ENCODE results near the gene TULP4.
"Not testable (repeated sequence)": the region's sequence is repeated elsewhere in the genome, so short reads cannot be mapped to it uniquely, and the experiment has no call there.

Gene TULP4

DNA sequence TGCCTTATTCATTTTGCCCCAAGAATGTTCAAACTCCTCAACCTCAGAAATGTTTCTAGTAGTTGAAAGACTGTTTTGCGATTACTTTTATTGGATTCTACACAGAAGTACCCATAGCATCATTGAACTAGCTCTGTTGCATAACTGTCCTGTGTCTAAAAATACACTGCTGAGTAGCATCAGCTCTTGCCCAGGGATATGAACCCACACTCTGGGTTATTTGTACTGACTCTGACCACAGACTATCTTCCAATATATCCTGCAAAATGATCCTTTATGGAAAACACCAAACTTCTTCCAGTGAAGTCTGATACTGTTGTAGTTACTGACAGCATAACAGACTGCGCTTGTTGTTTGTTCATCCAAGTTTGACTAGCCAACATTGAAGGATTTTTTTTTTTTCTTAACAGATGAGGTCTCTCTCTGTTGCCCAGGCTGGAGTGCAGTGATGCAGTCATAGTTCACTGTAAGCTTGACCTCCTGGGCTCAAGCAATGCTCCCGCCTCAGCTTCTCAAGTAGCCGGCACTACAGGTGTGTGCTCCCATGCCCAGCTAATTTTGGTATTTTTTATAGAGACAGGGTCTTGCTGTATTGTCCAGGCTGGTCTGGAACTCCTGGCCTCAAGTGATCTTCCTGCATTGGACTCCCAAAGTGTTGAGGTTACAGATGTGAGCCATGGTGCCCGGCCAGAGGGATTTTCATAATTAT is 49.9 kb downstream of the TULP4 start:
- no peak for DNase-seq

DNA sequence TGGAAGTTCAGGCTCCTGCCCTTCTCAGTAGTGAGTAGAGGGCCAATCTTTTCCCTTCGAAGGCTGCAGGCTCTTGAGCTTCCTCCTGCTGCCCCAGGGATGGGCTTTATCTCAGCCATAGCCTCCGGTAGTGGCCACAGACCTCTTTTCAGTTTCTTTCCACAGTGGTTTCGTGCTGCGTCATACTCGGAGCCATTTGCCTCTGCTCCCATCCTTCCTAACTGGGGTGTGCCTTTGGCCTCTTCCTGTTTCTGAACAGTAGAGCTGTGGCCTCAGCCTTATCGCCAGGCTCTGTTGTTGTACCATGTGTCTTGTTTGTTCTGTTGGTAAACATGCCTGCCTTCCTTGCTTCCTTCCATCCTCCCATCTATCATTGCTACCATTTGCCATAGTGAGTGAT is 54.1 kb downstream of the TULP4 start:
- no peak for DNase-seq

DNA sequence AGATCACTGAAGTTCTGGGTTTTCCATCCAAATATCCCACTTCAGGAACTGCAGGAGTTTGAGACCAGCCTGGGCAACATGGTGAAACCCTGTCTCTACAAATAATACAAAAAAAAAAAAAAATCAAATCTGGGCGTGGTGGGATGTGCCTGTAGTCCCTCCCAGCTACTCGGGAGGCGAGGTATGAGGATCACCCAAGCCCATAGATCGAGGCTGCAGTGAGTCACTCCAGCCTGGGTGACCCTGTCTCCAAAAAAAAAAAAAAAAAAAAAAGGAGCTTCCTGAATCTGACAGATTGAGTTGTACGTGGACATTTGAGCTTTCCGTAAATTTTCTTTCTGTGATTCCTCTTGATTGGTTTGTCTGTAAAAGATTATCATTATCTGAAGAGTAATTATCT is 55.6 kb downstream of the TULP4 start:
- no peak for DNase-seq

DNA sequence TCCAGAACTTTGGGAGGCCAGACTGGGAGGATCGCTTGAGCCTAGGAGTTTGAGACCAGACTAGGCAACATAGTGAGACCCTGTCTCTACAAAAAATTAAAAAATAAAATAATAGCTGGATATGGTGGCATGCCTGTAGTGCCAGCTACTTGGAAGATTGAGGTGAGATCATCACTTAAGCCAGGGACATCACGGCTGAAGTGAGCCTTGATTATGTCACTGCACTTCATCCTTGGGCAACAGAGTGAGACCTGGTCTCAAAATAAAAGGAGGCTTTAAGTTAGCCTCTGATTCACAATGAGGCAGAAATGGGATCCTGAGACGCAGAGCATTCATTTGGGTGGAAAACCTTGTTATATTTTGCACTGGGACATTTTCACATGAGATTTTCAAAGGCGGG is 57.0 kb downstream of the TULP4 start:
- no peak for DNase-seq

DNA sequence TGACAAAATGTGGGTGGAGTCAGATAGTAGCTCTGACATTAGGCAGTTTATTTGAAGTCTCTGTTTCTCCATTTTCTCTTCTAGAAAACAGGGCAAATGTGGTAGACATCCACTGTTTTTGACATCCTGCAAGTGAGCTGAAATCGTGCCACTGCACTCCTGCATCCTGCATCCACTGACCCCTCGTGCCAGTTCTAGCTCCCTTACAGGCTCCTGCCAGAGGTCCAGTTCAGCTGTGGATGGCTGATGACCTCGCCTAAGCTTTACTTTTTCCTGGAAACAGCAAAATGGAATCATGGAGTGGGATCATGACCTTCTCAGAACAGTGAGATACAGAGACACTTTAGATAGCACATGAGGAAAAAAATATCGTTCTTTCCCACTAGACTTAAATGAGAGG is 58.5 kb downstream of the TULP4 start:
- DNase-seq: no peak

DNA sequence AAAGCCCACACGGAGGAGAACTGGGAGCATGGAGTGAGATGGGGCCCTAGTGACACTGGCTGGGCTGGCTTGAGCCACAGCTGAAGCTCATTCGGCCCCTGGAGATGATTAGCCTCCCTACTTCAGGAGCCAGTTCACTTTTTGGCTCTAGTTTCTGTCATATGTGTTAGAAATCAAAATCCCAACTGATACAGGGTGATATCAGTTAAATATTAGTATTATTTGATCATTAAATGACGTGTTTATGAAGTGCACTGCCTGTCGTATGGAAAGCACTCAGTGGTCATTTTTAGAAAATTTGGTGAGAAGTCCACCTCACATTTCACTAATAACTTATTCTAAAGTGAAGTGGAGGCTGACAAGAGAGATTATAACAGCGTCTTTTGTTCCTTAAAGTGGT is 59.0 kb downstream of the TULP4 start:
- no peak for DNase-seq

DNA sequence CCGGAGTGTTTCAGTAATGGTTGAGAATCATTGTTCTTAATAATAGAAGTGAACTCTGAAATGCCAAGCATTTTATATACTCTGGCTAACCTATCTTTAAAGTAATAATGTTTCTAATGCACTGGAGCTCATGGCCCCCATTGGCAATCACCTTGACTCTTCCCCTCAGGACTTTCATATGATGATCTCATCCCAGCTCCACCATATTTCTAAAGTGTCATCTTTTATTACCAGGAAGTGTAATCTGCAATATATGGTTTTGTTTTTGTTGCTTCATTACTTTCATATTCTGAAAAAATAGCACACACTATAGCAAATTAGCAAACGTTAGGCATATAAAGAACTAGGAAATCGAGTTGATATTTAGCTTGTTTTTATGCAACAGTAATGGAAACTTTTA is 60.3 kb downstream of the TULP4 start:
- DNase-seq: no peak

DNA sequence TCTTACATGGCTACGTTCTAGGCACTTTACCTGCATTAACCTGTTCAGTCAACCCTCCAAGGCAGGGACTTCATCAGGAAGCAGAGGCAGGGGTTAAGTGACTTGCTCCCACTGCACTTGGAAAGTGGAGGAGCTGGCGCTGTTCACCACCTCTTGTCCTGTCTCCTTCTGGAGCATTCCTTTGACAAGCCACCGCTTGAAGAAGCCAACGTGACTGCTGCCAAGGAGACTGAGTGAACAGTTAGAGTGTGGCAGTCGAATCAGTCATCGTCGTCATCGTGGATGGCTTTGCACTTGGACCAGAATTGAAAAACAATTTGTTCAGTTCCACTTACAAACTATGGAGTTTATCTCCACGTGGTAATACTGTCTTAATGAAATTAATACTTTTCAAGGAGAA is 60.9 kb downstream of the TULP4 start:
- no peak for DNase-seq

DNA sequence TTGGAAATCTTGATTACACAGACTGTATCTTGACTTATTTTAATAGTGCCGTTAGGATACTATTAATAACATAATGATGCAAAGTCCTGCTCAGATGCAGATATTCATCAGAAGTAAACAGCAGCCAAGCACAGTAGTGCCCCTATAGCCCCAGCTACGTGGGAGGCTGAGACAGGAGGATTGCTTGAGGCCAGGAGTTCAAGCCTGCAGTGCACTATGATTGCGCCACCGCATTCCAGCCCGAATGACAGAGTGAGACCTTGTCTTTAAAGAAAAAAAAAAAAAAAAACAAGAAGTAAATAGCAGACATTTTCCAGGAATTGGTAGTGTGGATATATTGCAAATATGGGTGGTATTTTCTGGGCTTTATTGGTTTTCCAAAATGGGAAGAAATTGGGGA is 61.8 kb downstream of the TULP4 start:
- no peak for DNase-seq

DNA sequence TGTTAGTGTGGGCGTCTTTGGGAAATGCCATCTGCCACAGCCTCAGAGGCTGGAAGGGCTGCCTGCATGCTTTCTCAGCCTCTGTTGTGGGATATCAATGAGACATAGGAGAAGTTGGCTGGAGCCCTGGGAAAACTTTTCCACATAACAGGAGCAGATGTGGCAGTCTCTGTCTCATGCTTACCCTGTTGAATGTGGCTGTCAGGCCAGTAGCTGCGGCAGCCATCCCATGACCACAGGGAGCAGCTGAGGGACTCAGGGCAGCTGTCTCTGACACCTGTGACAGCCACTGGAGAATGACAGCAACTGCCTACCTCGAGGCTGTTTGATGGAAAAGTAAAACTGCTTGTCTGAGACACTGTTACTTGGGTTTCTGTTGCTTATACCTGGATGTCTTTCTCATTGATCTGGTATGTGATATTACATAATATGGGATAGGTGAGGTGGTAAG is 64.4 kb downstream of the TULP4 start:
- DNase-seq: no peak

DNA sequence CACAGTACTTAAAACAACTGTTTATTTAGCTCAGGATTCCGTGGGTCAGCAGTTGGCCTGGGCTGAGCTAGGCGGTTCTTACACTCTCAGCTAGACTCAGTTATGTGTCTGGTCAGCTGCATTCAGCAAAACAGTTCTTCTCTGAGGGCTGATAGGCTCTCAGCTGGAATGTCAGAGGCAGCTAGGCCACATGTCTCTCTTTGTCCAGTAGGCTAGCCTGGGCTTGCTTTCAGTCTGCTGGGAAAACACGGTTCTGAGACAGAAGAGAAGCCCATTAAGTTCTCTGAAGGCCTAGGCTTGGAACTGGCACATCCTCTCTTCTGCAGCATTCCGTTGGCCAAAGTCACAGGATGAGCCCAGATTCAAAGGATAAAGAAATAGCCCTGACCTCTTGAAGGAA is 65.6 kb downstream of the TULP4 start:
- no peak for DNase-seq

DNA sequence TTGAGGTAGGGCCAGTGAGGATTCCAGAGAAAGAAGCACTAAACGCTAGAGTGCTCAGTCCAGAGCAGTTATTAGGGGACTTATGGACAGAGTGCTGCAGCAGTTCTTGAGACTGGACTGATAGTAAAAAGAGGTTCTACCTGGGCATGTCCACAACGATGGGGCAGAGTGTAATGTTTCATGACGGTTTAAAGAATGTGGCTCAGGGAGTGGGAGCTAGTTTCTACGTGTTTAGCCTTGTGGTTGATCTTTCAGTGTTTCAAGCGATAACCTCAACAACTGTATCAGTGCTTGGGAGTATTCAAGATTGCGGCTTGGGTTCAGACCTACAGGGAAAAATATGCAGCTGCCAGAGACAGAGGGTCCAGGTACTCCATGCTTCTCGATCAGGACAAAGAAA is 67.1 kb downstream of the TULP4 start:
- DNase-seq: no peak

DNA sequence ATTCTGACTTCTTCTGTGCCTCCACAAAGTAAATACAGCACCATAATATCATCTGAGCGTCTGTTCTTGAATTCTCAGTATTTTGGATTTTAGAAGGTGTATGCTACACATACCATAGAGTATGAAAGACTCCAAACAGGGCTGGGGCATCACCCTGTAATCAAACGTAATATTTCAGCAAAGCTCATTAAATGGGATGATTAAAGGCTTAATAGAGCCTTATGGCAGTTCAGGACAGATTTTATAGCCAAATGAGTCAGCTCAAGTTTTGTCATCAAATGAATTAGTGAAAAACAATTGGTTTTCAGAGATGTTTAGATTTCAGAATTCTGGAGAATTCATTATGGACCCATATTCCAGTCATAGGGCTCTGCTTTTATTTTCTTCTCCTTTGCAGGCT is 68.9 kb downstream of the TULP4 start:
- no peak for DNase-seq

DNA sequence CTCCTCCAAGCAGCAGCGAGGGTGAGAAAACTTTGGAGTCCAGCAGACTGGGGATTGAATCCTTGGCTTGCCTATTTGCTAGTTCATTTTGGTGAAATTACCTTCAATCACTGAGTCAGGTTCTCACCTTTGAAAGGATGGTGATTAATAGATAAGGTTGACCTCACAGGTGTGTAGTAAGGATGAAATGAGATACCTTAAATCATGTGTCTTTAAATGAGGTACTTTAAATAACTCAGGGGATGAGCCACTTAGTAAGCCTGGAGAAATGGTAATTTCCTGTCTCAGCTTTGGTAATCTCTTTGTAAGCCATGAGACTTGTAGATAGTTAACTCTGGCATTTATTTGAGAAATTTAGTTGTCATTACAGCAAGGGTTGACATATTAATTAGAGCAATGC is 70.2 kb downstream of the TULP4 start:
- DNase-seq: no peak

DNA sequence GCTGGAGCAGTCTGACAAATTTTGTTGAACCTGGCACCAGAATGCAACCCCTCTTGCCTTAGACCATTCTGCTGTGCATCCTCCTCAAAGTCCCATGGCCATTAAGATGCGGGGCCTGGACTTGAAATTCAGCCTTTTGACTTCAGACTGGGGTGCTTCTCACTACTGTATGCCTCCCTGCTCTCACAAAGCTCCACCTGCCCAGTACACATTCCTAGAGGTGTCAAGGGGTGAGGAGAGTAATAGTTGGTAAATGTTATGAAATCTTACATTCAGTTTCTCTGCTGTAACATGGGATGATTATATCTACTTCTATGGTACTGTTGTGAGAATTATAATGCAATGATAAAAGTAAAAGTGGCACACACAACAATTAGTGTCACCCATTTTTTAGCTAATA is 70.8 kb downstream of the TULP4 start:
- no peak for DNase-seq

DNA sequence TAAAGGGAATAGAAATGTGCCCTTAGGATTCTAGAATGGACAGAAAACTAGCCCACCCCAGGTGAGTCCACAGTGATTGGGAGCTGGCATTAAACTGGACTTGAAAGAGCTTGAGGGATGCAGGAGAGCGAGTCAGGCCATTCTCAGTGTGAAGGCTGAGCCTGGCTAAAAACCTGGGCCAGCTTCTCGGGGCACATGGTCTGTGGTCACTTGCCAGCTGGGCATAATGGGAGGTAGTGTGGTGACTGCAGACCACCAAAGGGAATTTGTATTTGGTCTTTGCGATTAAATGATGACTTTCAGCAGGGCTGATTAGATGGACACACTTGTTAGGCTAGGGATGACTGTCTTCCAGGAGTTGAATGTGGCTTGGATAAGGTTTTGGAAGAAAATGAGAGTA is 71.3 kb downstream of the TULP4 start:
- no peak for DNase-seq

DNA sequence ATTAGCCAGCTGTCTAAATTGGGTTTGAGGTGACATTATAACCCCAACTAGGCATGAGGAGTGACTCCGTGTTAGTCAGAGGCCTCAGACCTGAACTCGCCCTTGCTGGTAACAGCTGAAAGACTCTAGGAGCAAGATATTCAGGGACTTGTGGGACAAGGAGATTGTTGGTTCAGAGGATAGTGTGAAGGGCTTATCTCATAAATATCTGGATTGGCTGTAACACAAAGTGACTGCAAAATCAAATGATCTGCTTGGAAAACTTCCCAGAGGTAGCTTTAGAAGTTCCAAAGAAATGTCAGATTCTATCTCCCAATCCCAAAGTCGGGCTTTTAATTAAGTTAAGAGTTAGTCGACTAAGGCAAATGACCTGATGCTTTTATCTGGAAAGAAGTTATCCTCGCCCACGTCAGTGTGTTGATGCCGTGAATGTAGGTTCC is 72.4 kb downstream of the TULP4 start:
- DNase-seq: no peak

DNA sequence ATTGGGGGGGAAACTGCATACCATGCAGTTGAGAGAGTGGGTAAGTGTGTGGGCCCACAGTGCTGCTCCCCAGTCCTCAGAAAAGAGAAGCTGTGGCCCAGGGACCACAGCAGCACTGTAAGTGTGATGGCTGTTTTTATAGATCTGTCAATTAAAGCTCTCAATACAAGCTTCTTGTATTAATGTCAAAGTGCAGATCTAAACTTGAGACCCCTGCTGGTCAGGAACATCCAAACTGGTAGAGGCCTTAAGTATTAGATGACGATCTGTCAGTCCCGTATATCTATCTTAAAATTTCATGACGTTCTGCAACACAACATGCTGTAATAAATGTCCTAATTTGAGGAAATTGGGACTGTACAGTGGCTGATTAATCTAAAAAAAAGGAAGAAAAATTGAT is 74.8 kb downstream of the TULP4 start:
- DNase-seq: no peak

DNA sequence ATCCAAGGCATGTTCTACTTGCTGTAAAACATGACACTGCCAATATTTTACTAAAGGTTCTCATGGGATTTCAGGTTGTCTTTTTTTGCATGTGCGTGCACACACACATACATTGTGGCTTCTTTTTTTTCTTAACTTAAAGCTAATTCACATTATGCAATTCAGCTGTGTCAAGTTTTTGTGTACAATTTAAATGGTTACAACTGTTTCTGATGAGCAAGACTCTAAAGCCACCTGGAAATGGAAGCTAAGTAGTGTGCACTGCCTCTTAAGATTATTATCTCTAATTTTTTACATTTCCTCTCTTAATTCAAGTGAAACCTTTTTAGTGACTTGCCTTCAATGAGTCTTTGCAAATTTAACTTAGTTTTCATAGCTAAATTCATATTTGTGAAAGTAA is 75.3 kb downstream of the TULP4 start:
- DNase-seq: no peak

DNA sequence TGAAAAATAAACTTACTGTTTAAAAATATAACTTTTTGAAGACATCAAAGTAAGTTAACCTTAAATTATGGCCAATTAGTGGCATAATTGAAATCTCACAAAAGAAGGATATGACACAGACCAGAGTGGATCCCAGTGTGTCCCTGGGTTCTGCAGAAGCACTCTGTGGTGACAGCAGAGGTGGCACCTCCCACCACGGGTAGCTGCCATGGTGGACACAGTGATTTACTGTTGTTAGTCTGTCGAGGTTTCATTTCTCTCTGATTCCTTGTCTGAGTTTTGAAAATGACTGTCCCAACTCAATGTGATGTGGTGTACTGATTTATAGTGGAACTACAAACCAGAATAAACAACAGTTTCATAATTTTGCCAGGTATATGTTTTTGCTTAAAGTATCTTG is 76.5 kb downstream of the TULP4 start:
- DNase-seq: no peak

DNA sequence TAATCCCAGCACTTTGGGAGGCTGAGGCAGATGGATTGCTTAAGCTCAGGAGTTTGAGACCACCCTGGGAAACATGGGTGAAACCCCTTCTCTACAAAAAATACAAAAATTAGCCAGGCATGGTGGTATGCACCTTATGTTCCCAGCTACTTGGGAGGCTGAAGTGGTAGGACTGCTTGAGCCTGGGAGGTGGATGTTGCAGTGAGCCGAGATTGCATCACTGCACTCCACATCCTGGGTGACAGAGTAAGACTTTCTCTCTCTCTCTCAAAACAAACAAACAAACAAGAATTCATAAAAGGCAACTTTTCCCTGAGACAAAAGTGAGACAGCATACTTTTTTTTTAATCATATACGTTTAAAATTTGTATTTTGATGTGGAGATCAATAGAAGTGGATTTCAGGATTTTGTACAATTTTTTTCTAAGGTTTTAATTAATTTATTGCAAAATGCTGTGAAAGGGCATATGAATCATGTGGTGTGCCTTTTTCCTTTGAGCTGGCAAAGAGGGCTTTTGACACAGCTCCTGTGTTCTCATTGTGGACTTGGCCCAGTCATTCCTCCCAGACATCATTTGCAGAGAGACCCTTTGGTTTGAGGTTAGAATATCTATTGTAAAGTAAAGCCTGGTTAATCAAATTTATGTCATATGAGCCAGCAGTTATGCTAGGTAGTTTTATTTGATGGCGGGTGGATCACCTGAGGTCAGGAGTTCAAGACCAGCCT is 77.1 kb downstream of the TULP4 start:
- no peak for DNase-seq

DNA sequence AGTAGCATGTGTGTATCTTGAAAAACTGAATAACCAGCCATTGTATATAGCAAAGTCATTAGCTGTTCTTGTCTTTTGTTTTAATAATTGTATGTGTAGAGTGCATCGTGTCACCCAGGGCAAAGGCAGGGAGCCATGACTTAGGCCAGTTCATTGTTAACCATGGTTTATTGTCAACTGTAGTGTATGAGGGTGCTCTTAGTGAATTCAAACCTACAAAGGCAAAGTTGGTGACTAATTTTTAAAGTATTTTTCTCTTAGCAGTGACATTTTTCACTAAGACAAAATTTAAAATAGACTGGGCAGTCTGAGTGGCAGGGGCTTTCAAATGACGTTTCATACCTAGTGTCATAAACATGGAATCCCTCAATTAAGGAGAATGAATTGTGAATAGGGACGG is 79.0 kb downstream of the TULP4 start:
- no peak for DNase-seq

DNA sequence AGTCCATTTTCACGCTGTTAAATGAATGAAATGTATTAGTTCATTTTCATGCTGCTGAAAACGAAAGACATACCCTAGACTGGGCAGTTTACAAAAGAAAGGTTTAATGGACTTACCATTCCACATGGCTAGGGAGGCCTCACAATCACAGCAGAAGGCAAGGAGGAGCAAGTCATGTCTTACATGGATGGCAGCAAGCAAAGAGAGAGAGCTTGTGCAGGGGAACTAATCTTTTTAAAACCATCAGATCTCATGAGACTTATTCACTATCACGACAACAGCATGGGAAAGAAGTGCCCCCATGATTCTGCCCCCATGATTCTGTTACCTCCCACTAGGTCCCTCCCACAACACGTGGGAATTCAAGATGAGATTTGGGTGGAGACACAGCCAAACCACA is 79.7 kb downstream of the TULP4 start:
- DNase-seq: not testable (repeated sequence)

DNA sequence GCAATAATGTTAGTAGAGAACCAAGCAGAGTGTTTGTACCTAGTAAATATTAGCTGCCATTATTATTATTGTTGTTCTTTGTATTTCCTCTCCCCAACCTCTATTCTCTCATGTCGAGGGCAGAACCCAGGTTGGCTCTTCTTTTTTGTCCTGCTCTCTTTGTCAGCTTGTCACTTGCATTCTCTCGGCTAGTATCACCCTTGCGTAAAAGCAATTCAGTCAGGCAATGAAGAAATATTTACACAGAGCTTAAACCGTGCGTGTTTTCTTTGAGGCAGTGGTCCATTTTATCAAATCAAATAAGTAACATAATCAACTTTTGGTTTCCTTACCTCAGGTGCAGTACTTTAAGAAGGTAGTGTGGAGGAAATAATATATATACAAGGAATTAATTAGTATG is 83.9 kb downstream of the TULP4 start:
- DNase-seq: no peak

DNA sequence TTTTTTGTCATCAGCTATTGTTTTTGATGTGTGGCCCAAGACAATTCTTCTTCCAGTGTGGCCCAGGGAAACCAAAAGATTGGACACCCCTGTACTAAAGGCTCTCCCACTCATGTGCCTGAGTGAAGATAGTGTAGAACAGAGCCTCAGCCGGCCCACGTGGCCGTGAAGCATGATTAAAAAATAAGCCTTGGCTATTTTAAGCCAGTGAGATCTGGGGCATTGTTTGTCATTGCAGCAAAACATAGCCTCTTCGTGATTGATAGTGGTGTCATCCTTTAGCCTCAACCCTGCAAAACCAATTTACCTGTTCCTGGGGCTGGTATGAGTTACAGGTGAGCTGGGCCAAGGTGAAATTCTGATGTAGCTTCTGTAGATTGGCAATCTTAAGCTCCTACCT is 85.3 kb downstream of the TULP4 start:
- no peak for DNase-seq

Measured in NCI-H2107 (cell line).